SK-N-SH treated with all-trans-retinoic acid at 6 μM for 48 hours (cell line): ENCODE results near the gene PLEKHN1.

Experiments
- ATAC-seq: fragments of 200-7000 bp; cut with Tn5 transposase; 3 replicates; pipeline ENCODE4 v1.9.1; 2020; ENCODE audit warnings: mild to moderate bottlenecking, moderate library complexity
- ARNTL ChIP-seq: fragments of 450-650 bp; formaldehyde crosslinking; IDR thresholded peaks from 2 replicates; pipeline ENCODE4 v1.5.0; 2020; ENCODE audit warnings: low read depth, mild to moderate bottlenecking, moderate library complexity, borderline replicate concordance
- BACH2 ChIP-seq: fragments of 250-450 bp; sonication (Bioruptor Pico); IDR thresholded peaks from 2 replicates; pipeline ENCODE4 v1.9.0; 2021; ENCODE audit warnings: mild to moderate bottlenecking, borderline replicate concordance
- CSDC2 ChIP-seq: fragments of 250-450 bp; sonication (Bioruptor Pico); IDR thresholded peaks from 2 replicates; pipeline ENCODE4 v1.5.0; 2020; ENCODE audit warnings: mild to moderate bottlenecking, moderate library complexity
- CSRNP3 ChIP-seq: fragments of 250-450 bp; sonication (Bioruptor Pico); IDR thresholded peaks from 2 replicates; pipeline ENCODE4 v1.5.1; 2021; ENCODE audit warnings: mild to moderate bottlenecking, moderate library complexity
- ESRRG ChIP-seq: fragments of 250-450 bp; sonication (Bioruptor Pico); IDR thresholded peaks from 2 replicates; pipeline ENCODE4 v1.6.1; 2021; ENCODE audit warnings: mild to moderate bottlenecking
- GLIS3 ChIP-seq: fragments of 250-450 bp; sonication (Bioruptor Pico); IDR thresholded peaks from 2 replicates; pipeline ENCODE4 v1.5.0; 2020; ENCODE audit warnings: mild to moderate bottlenecking, moderate library complexity
- OSR1 ChIP-seq: fragments of 250-450 bp; sonication (Bioruptor Pico); IDR thresholded peaks from 2 replicates; pipeline ENCODE4 v1.8.0; 2022; ENCODE audit warnings: moderate library complexity, mild to moderate bottlenecking, inconsistent platforms
- PATZ1 ChIP-seq: fragments of 250-450 bp; sonication (Bioruptor Pico); IDR thresholded peaks from 2 replicates; pipeline ENCODE4 v1.8.0; 2020; ENCODE audit warnings: mild to moderate bottlenecking, moderate library complexity, borderline replicate concordance
- POU6F1 ChIP-seq: fragments of 250-450 bp; sonication (Bioruptor Pico); IDR thresholded peaks from 2 replicates; pipeline ENCODE4 v1.8.0; 2021; ENCODE audit warnings: low read depth, mild to moderate bottlenecking, moderate library complexity, borderline replicate concordance
- SNAI2 ChIP-seq: fragments of 250-450 bp; sonication (Bioruptor Pico); IDR thresholded peaks from 2 replicates; pipeline ENCODE4 v1.5.0; 2020; ENCODE audit warnings: mild to moderate bottlenecking, moderate library complexity
- TCF4 ChIP-seq: fragments of 250-450 bp; sonication (Bioruptor Pico); IDR thresholded peaks from 2 replicates; pipeline ENCODE4 v1.8.0; 2021; ENCODE audit warnings: mild to moderate bottlenecking, moderate library complexity, borderline replicate concordance
- TOX ChIP-seq: fragments of 250-450 bp; sonication (Bioruptor Pico); IDR thresholded peaks from 2 replicates; pipeline ENCODE4 v1.8.0; 2021; ENCODE audit warnings: mild to moderate bottlenecking, moderate library complexity, borderline replicate concordance
- TSHZ2 ChIP-seq: fragments of 250-450 bp; sonication (Bioruptor Pico); IDR thresholded peaks from 2 replicates; pipeline ENCODE4 v1.5.0; 2020; ENCODE audit warnings: mild to moderate bottlenecking, moderate library complexity
- ZC3H10 ChIP-seq: fragments of 250-450 bp; sonication (Bioruptor Pico); IDR thresholded peaks from 2 replicates; pipeline ENCODE4 v1.5.1; 2021; ENCODE audit warnings: mild to moderate bottlenecking, moderate library complexity
- ZFP3 ChIP-seq: fragments of 250-450 bp; sonication (Bioruptor Pico); IDR thresholded peaks from 2 replicates; pipeline ENCODE4 v1.5.0; 2020; ENCODE audit warnings: mild to moderate bottlenecking, moderate library complexity
- ZFP30 ChIP-seq: fragments of 450-650 bp; formaldehyde crosslinking; IDR thresholded peaks from 2 replicates; pipeline ENCODE4 v1.5.0; 2022; ENCODE audit warnings: mild to moderate bottlenecking, moderate library complexity
- ZNF565 ChIP-seq: fragments of 450-650 bp; formaldehyde crosslinking; conservative IDR thresholded peaks from 2 replicates; pipeline ENCODE4 v1.5.0; 2020; ENCODE audit warnings: low read depth, mild to moderate bottlenecking, moderate library complexity
- ZNF70 ChIP-seq: fragments of 450-650 bp; formaldehyde crosslinking; IDR thresholded peaks from 2 replicates; pipeline ENCODE4 v1.5.0; 2020; ENCODE audit warnings: mild to moderate bottlenecking, moderate library complexity
- ZNF8 ChIP-seq: fragments of 450-650 bp; formaldehyde crosslinking; IDR thresholded peaks from 2 replicates; pipeline ENCODE4 v1.5.0; 2020; ENCODE audit warnings: mild to moderate bottlenecking, moderate library complexity

The PLEKHN1 gene

GRCh38 chr1:978835-979743, 12.8 kb downstream of the PLEKHN1 start:
- TF ChIP-seq BACH2 (CRISPR knock-in tag) (no peak), SNAI2 (no peak), GLIS3 (CRISPR knock-in tag) (no peak), POU6F1 (CRISPR knock-in tag) (no peak), TOX (CRISPR knock-in tag) (no peak), ARNTL (CRISPR knock-in tag) (no peak), ESRRG (CRISPR knock-in tag) (no peak), PATZ1 (CRISPR knock-in tag) (no peak), CSRNP3 (CRISPR knock-in tag) (no peak)
- TF ChIP-seq, all 23 proteins: peak for 0
- ATAC-seq, result no peak

- TF ChIP-seq ZC3H10 (CRISPR knock-in tag) (no peak), TOX (CRISPR knock-in tag) (no peak), ARNTL (CRISPR knock-in tag) (no peak), ZNF70 (CRISPR knock-in tag) (no peak), TCF4 (CRISPR knock-in tag) (no peak), OSR1 (no peak), PATZ1 (CRISPR knock-in tag) (no peak), ZFP3 (CRISPR knock-in tag) (no peak), ESRRG (CRISPR knock-in tag) (no peak), BACH2 (CRISPR knock-in tag) (no peak)
- no peak for ATAC-seq
These were observed 13.4 kb downstream of the PLEKHN1 start for GRCh38 chr1:979744-980072.

GRCh38 chr1:980137-980571, 13.9 kb downstream of the PLEKHN1 start:
- TF ChIP-seq POU6F1 (CRISPR knock-in tag) (no peak), ZNF8 (no peak), ZC3H10 (CRISPR knock-in tag) (no peak), ZFP30 (no peak), TSHZ2 (CRISPR knock-in tag) (no peak), ZNF565 (CRISPR knock-in tag) (no peak), TCF4 (CRISPR knock-in tag) (no peak), GLIS3 (CRISPR knock-in tag) (no peak), ARNTL (CRISPR knock-in tag) (no peak), PATZ1 (CRISPR knock-in tag) (no peak), TOX (CRISPR knock-in tag) (no peak), OSR1 (no peak), CSDC2 (CRISPR knock-in tag) (no peak)
- TF ChIP-seq, all 23 proteins: peak for 0
- ATAC-seq, result 0 out of 3 replicates have a peak, but pooled peaks have one; percentile 4
